GM20431 (cell line): Measurements from ENCODE around the gene SLC17A3.

Experiments used
- in situ Hi-C: fragments of 300-500 bp; cut with MseI, MboI; formaldehyde crosslinking; loops from one replicate; pipeline ENCODE4 v1.15.0; 2020; ENCODE audit warnings: low sequenced_read_pairs; ENCODE audit not compliant: unreplicated experiment

Gene SLC17A3

GRCh38 chr6:25893778-25894177 is 19.7 kb upstream of the SLC17A3 start:
- in situ Hi-C loops: no loop called here

- in situ Hi-C loops: no loop called here
These were observed 18.8 kb upstream of the SLC17A3 start for GRCh38 chr6:25892877-25893276.

- in situ Hi-C loops: no loop called here
These were observed 16.1 kb upstream of the SLC17A3 start for GRCh38 chr6:25889877-25890853.

- in situ Hi-C loops: no loop called here
These were observed 14.6 kb upstream of the SLC17A3 start for GRCh38 chr6:25888626-25889025.

GRCh38 chr6:25886066-25886465 is 12.0 kb upstream of the SLC17A3 start:
- in situ Hi-C loops: no loop called here

GRCh38 chr6:25883991-25884390 is 9.9 kb upstream of the SLC17A3 start:
- in situ Hi-C loops: no loop called here

- in situ Hi-C loops: no loop called here
These were observed 9.5 kb upstream of the SLC17A3 start for GRCh38 chr6:25883536-25883935.

GRCh38 chr6:25882051-25882496 is 8.0 kb upstream of the SLC17A3 start:
- in situ Hi-C loops: no loop called here

GRCh38 chr6:25880601-25881000 is 6.6 kb upstream of the SLC17A3 start:
- in situ Hi-C loops: no loop called here

- in situ Hi-C loops: no loop called here
These were observed 4.8 kb upstream of the SLC17A3 start for GRCh38 chr6:25878721-25879322.

- in situ Hi-C loops: no loop called here
These were observed 2.0 kb upstream of the SLC17A3 start for GRCh38 chr6:25875926-25876602.

- in situ Hi-C loops: no loop called here
These were observed 1.5 kb upstream of the SLC17A3 start for GRCh38 chr6:25875563-25875905.

- in situ Hi-C loops: no loop called here
These were observed 949 bp upstream of the SLC17A3 start for GRCh38 chr6:25874822-25875562.

- in situ Hi-C loops: no loop called here
These were observed 1.2 kb downstream of the SLC17A3 start for GRCh38 chr6:25872814-25873213.

GRCh38 chr6:25869840-25870239 is 4.2 kb downstream of the SLC17A3 start:
- in situ Hi-C loops: no loop called here

GRCh38 chr6:25868436-25869183 is 5.4 kb downstream of the SLC17A3 start:
- in situ Hi-C loops: no loop called here

- in situ Hi-C loops: no loop called here
These were observed 8.0 kb downstream of the SLC17A3 start for GRCh38 chr6:25866011-25866410.

GRCh38 chr6:25863360-25863759 is 10.7 kb downstream of the SLC17A3 start:
- in situ Hi-C loops: no loop called here

GRCh38 chr6:25862199-25862598 is 11.8 kb downstream of the SLC17A3 start:
- in situ Hi-C loops: no loop called here

- in situ Hi-C loops: no loop called here
These were observed 21.3 kb downstream of the SLC17A3 start for GRCh38 chr6:25852756-25853155.
